ENCODE data around the gene CNTNAP5.

Gene CNTNAP5

DNA sequence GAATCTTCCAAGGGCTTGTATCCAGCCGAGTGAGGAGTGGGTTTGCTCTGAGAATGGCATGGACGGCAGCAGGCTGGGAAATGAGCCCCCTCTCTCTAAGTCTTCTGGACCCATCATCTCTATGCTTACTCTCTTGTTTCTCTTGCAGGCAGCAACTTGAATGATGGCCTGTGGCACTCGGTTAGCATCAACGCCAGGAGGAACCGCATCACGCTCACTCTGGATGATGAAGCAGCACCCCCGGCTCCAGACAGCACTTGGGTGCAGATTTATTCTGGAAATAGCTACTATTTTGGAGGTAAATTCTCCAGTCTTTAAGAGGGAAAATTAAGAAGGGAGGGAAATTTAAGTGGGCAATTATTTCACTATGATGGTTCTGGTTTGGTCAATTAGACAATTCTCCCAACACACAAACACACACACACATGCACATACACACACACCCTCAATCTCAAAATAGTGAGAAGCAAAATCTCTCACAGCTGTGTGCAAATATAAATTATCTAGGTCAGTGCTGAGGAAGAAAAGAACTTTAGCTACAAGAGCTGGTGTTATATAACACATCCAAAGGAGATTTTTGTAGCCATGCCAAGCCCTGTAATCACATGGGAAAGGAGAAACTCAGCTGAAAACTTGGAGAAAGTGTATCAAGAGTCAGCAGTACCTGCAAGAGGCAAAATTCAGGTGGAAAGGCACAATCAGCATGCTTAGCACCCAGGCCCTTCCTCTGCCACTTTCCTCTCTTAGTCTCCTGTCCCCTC lies 499.2 kb downstream of the CNTNAP5 start:
- Histone ChIP-seq H3K9ac (ENCODE audit: low read depth in 1 of 2, low read length in 2 of 2) (no peak overlapping the region), H3K27me3 (ENCODE audit: control insufficient read depth in 1 of 2, insufficient read depth in 2 of 2, low read length in 2 of 2) (no peaks in the 10 kb centered on the region), H3K36me3 (ENCODE audit: control insufficient read depth in 1 of 2, insufficient read depth in 2 of 2, low read length in 2 of 2) (no peaks in the 10 kb centered on the region), H3K4me1 (ENCODE audit: control insufficient read depth in 1 of 2, insufficient read depth in 2 of 2, low read length in 2 of 2) (no peaks in the 10 kb centered on the region), H3K4me3 (ENCODE audit: low read depth in 1 of 2, low read length in 2 of 2) (no peak overlapping the region), H3K27ac (ENCODE audit: low read depth, low read length) (no peak overlapping the region), H3K9me3 (ENCODE audit: control insufficient read depth in 1 of 2, low read length in 2 of 2) (no peaks in the 10 kb centered on the region)

- no peaks in the 10 kb centered on the region for H3K27me3 ChIP-seq (ENCODE audit: control insufficient read depth in 1 of 2, insufficient read depth in 2 of 2, low read length in 2 of 2)
- H3K9me3 ChIP-seq (ENCODE audit: control insufficient read depth in 1 of 2, low read length in 2 of 2) = no peaks in the 10 kb centered on the region
These were observed 501.1 kb downstream of the CNTNAP5 start for GRCh38 chr2:124526221-124526620.

DNA sequence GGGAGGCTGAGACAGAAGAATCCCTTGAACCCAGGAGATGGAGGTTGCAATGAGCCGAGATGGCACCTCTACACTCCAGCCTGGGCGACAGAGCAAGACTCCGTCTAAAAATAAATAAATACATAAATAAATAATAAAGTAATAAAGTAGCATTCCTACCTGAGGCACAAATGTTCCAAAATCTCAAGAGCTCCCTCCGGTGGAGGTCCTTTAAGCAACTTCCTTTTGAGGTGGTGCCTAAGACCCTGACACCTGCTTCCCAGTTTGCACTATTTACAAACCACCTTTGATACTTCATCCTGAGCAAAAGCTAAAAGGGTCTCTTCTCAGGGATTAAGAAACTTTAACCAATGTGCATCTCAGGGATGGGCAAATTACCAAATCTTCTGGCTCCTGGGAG lies 505.1 kb downstream of the CNTNAP5 start:
- Histone ChIP-seq H3K27ac (ENCODE audit: low read depth, low read length) (no peak overlapping the region), H3K4me3 (ENCODE audit: low read depth in 1 of 2, low read length in 2 of 2) (no peak overlapping the region), H3K27me3 (ENCODE audit: control insufficient read depth in 1 of 2, insufficient read depth in 2 of 2, low read length in 2 of 2) (no peaks in the 10 kb centered on the region), H3K4me1 (ENCODE audit: control insufficient read depth in 1 of 2, insufficient read depth in 2 of 2, low read length in 2 of 2) (no peaks in the 10 kb centered on the region), H3K9ac (ENCODE audit: low read depth in 1 of 2, low read length in 2 of 2) (no peak overlapping the region), H3K36me3 (ENCODE audit: control insufficient read depth in 1 of 2, insufficient read depth in 2 of 2, low read length in 2 of 2) (no peaks in the 10 kb centered on the region), H3K9me3 (ENCODE audit: control insufficient read depth in 1 of 2, low read length in 2 of 2) (no peaks in the 10 kb centered on the region)

More at GRCh38 chr2:124526221-124526620, 501.1 kb downstream of the CNTNAP5 start:
- no peak overlapping the region for H3K9ac ChIP-seq (ENCODE audit: low read depth in 1 of 2, low read length in 2 of 2)
- H3K4me3 ChIP-seq (ENCODE audit: low read depth in 1 of 2, low read length in 2 of 2) = no peak overlapping the region
- H3K4me1 ChIP-seq (ENCODE audit: control insufficient read depth in 1 of 2, insufficient read depth in 2 of 2, low read length in 2 of 2) = no peaks in the 10 kb centered on the region
- H3K27ac ChIP-seq (ENCODE audit: low read depth, low read length) = no peak overlapping the region
- no peaks in the 10 kb centered on the region for H3K36me3 ChIP-seq (ENCODE audit: control insufficient read depth in 1 of 2, insufficient read depth in 2 of 2, low read length in 2 of 2)

DNA sequence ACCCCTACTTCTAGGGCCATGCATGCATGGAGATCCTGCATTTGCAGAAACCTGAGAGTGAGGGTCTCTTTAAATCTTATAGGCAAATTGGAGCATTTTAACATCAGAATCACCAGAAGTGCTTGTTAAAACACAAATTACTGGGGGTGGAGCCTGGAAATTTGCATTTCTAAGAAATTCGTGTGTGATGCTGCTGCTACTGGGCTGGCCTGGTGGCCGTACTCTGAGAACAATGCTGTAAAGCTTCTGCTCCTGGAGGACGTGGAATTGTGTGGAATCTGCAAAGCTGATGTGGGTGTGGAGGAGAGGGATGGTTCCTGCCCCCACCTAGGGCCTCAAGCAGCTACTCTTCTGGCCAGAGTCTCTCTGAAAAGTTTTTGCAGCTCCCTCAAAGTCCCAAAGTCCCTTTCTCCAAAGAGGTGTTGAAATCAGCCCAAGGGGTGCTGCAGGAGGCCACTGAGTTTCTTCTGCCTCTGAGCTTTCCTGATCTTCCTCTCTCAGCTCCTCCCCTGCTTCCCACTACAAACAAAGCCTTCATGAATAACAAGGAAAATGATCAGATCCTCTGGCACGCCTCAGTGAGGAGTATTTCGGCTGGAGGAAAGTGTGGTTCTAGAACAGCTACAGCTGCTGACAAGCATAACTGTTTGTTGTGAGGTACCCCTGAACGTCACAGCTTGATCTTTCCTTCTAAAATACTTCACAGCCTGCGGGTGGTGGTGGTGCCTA lies 508.3 kb downstream of the CNTNAP5 start:
- Histone ChIP-seq H3K27ac (ENCODE audit: low read depth, low read length) (no peak overlapping the region), H3K9me3 (ENCODE audit: control insufficient read depth in 1 of 2, low read length in 2 of 2) (no peaks in the 10 kb centered on the region), H3K9ac (ENCODE audit: low read depth in 1 of 2, low read length in 2 of 2) (no peak overlapping the region), H3K36me3 (ENCODE audit: control insufficient read depth in 1 of 2, insufficient read depth in 2 of 2, low read length in 2 of 2) (no peaks in the 10 kb centered on the region), H3K4me1 (ENCODE audit: control insufficient read depth in 1 of 2, insufficient read depth in 2 of 2, low read length in 2 of 2) (no peaks in the 10 kb centered on the region), H3K27me3 (ENCODE audit: control insufficient read depth in 1 of 2, insufficient read depth in 2 of 2, low read length in 2 of 2) (no peaks in the 10 kb centered on the region), H3K4me3 (ENCODE audit: low read depth in 1 of 2, low read length in 2 of 2) (no peak overlapping the region)

- Histone ChIP-seq H3K36me3 (ENCODE audit: control insufficient read depth in 1 of 2, insufficient read depth in 2 of 2, low read length in 2 of 2) (no peaks in the 10 kb centered on the region), H3K4me3 (ENCODE audit: low read depth in 1 of 2, low read length in 2 of 2) (no peak overlapping the region), H3K9ac (ENCODE audit: low read depth in 1 of 2, low read length in 2 of 2) (no peak overlapping the region), H3K27me3 (ENCODE audit: control insufficient read depth in 1 of 2, insufficient read depth in 2 of 2, low read length in 2 of 2) (no peaks in the 10 kb centered on the region), H3K4me1 (ENCODE audit: control insufficient read depth in 1 of 2, insufficient read depth in 2 of 2, low read length in 2 of 2) (no peaks in the 10 kb centered on the region), H3K9me3 (ENCODE audit: control insufficient read depth in 1 of 2, low read length in 2 of 2) (no peaks in the 10 kb centered on the region), H3K27ac (ENCODE audit: low read depth, low read length) (no peak overlapping the region)
These were observed 508.9 kb downstream of the CNTNAP5 start for GRCh38 chr2:124534028-124534427.

- no peak overlapping the region for H3K4me3 ChIP-seq (ENCODE audit: low read depth in 1 of 2, low read length in 2 of 2)
- no peak overlapping the region for H3K9ac ChIP-seq (ENCODE audit: low read depth in 1 of 2, low read length in 2 of 2)
- no peak overlapping the region for H3K27ac ChIP-seq (ENCODE audit: low read depth, low read length)
- H3K36me3 ChIP-seq (ENCODE audit: control insufficient read depth in 1 of 2, insufficient read depth in 2 of 2, low read length in 2 of 2) = no peaks in the 10 kb centered on the region
- H3K9me3 ChIP-seq (ENCODE audit: control insufficient read depth in 1 of 2, low read length in 2 of 2) = no peaks in the 10 kb centered on the region
- no peaks in the 10 kb centered on the region for H3K4me1 ChIP-seq (ENCODE audit: control insufficient read depth in 1 of 2, insufficient read depth in 2 of 2, low read length in 2 of 2)
- H3K27me3 ChIP-seq (ENCODE audit: control insufficient read depth in 1 of 2, insufficient read depth in 2 of 2, low read length in 2 of 2) = no peaks in the 10 kb centered on the region
These were observed 510.7 kb downstream of the CNTNAP5 start for GRCh38 chr2:124535816-124536215.

DNA sequence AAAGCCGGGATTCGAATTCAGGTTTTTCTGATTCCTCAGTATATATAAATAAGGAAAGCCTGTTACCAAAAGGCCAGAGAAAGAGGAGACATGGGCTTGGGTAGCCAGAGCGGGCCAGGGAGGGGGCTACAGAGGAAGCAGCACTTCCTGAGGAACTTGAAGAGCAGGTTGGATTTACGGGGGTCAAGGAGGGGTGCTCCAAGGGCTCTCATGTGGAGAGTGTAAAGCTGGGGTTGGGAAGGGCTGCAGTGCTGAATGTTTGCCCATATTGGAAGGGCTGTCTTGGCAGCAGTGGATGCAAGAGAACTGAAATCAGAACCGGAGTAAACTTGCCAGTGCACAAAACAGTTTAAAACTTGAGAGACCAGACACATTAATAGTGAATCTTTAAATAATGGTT lies 511.5 kb downstream of the CNTNAP5 start:
- H3K27ac ChIP-seq (ENCODE audit: low read depth, low read length) = no peak overlapping the region

DNA sequence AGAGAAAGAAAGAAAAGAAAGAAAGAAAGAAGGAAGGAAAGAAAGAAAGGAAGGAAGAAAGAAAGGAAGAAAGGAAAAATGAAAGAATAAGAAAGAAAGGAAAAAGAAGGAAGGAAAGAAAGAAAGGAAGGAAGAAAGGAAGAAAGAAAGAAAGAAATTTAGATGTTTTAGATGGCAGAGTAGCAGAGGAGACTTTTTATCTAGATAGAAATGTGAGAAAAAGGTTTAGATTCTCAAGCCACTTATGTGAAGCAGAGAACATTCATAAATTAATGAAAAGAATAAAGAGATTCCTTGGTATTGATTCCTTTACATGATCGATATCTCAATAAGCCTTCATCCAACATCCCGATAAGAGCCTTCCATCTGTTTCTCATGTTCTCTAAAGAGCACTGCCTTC lies 513.5 kb downstream of the CNTNAP5 start:
- H3K27me3 ChIP-seq (ENCODE audit: control insufficient read depth in 1 of 2, insufficient read depth in 2 of 2, low read length in 2 of 2) = no peaks in the 10 kb centered on the region
- H3K4me3 ChIP-seq (ENCODE audit: low read depth in 1 of 2, low read length in 2 of 2) = no peak overlapping the region
- H3K27ac ChIP-seq (ENCODE audit: low read depth, low read length) = no peak overlapping the region
- no peaks in the 10 kb centered on the region for H3K4me1 ChIP-seq (ENCODE audit: control insufficient read depth in 1 of 2, insufficient read depth in 2 of 2, low read length in 2 of 2)
- no peaks in the 10 kb centered on the region for H3K9me3 ChIP-seq (ENCODE audit: control insufficient read depth in 1 of 2, low read length in 2 of 2)
- H3K36me3 ChIP-seq (ENCODE audit: control insufficient read depth in 1 of 2, insufficient read depth in 2 of 2, low read length in 2 of 2) = no peaks in the 10 kb centered on the region
- H3K9ac ChIP-seq (ENCODE audit: low read depth in 1 of 2, low read length in 2 of 2) = no peak overlapping the region

More for the DNA sequence above, 511.5 kb downstream of the CNTNAP5 start:
- H3K9ac ChIP-seq (ENCODE audit: low read depth in 1 of 2, low read length in 2 of 2) = no peak overlapping the region
- H3K4me3 ChIP-seq (ENCODE audit: low read depth in 1 of 2, low read length in 2 of 2) = no peak overlapping the region
- no peaks in the 10 kb centered on the region for H3K4me1 ChIP-seq (ENCODE audit: control insufficient read depth in 1 of 2, insufficient read depth in 2 of 2, low read length in 2 of 2)
- H3K9me3 ChIP-seq (ENCODE audit: control insufficient read depth in 1 of 2, low read length in 2 of 2) = no peaks in the 10 kb centered on the region
- H3K36me3 ChIP-seq (ENCODE audit: control insufficient read depth in 1 of 2, insufficient read depth in 2 of 2, low read length in 2 of 2) = no peaks in the 10 kb centered on the region
- no peaks in the 10 kb centered on the region for H3K27me3 ChIP-seq (ENCODE audit: control insufficient read depth in 1 of 2, insufficient read depth in 2 of 2, low read length in 2 of 2)

DNA sequence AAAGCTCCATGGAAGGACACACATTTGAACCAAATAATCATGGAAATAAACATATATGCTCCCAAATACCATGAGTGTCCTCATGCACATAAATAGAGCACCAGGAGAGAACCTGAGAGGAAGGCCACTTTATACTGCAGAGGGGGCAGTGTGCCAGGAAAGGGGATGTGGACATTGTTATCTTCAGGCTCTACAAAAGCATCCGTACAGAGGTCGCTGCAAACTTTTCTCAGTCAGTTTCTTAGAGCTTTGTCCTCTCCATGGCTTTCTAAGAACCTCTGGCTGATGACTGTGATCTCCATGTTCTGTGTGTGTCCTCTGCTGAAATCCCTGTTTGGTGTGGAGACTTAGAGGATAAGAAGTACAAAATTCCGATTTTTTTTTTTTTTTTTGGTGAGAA lies 515.7 kb downstream of the CNTNAP5 start:
- Histone ChIP-seq H3K4me3 (ENCODE audit: low read depth in 1 of 2, low read length in 2 of 2) (no peak overlapping the region), H3K36me3 (ENCODE audit: control insufficient read depth in 1 of 2, insufficient read depth in 2 of 2, low read length in 2 of 2) (no peaks in the 10 kb centered on the region), H3K4me1 (ENCODE audit: control insufficient read depth in 1 of 2, insufficient read depth in 2 of 2, low read length in 2 of 2) (no peaks in the 10 kb centered on the region), H3K9me3 (ENCODE audit: control insufficient read depth in 1 of 2, low read length in 2 of 2) (no peaks in the 10 kb centered on the region), H3K9ac (ENCODE audit: low read depth in 1 of 2, low read length in 2 of 2) (no peak overlapping the region), H3K27me3 (ENCODE audit: control insufficient read depth in 1 of 2, insufficient read depth in 2 of 2, low read length in 2 of 2) (no peaks in the 10 kb centered on the region), H3K27ac (ENCODE audit: low read depth, low read length) (no peak overlapping the region)

DNA sequence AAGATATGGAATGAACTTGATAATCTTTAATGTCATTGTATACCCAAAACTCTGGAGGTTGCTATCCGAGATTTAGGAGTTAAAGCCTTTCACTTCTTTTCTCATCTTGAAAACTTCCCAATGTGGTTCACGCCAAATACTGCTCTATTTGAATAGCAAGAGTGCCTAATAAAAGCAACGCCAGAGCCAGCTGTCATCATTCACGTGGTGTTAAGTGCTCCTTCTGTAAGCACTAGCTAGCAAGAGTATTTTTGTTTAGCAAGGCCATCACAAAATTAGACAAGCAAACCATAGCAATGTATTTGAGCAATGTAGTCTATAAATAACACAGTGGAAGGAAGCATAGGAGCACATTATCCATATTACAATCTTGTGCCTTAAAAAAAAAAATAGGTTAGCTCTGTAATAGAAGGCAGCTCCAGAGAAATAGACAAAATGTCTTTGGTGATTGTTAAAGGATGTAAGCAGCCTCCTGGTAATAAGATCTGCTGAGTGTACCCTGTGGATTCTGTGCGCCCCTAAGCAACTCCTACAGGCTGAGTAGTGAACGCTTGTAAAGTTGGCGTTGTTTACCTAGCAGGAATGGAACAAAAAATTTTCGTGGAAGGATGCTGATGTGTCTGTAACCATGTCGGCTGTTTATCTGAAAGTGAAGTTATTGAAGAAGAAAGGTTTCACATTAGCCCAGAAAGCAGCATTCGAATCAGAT lies 518.0 kb downstream of the CNTNAP5 start:
- H3K36me3 ChIP-seq (ENCODE audit: control insufficient read depth in 1 of 2, insufficient read depth in 2 of 2, low read length in 2 of 2) = no peaks in the 10 kb centered on the region
- no peaks in the 10 kb centered on the region for H3K4me1 ChIP-seq (ENCODE audit: control insufficient read depth in 1 of 2, insufficient read depth in 2 of 2, low read length in 2 of 2)
- no peaks in the 10 kb centered on the region for H3K9me3 ChIP-seq (ENCODE audit: control insufficient read depth in 1 of 2, low read length in 2 of 2)

More for the DNA sequence above, 518.0 kb downstream of the CNTNAP5 start:
- no peak overlapping the region for H3K27ac ChIP-seq (ENCODE audit: low read depth, low read length)
- no peak overlapping the region for H3K9ac ChIP-seq (ENCODE audit: low read depth in 1 of 2, low read length in 2 of 2)
- H3K27me3 ChIP-seq (ENCODE audit: control insufficient read depth in 1 of 2, insufficient read depth in 2 of 2, low read length in 2 of 2) = no peaks in the 10 kb centered on the region
- H3K4me3 ChIP-seq (ENCODE audit: low read depth in 1 of 2, low read length in 2 of 2) = no peak overlapping the region

All from duodenal mucosa (tissue), 2 donors.